SHP77 treated with DMSO at 0.1 percent for 48 hours (cell line): ENCODE measurements around the gene AATK.
"Not testable (repeated sequence)": the region's sequence is repeated elsewhere in the genome, so short reads cannot be mapped to it uniquely, and the experiment has no call there.

Source experiments
- DNase-seq: peaks from one replicate; lab custom pipeline; 2025; lab: John Stamatoyannopoulos, UW

Gene AATK

GRCh38 chr17:81091774-81092517 lies 74.1 kb downstream of the AATK start:
- no peak for DNase-seq

GRCh38 chr17:81091154-81091553 lies 74.9 kb downstream of the AATK start:
- DNase-seq, result no peak

GRCh38 chr17:81090361-81091136 lies 75.5 kb downstream of the AATK start:
- DNase-seq, result no peak

DNA sequence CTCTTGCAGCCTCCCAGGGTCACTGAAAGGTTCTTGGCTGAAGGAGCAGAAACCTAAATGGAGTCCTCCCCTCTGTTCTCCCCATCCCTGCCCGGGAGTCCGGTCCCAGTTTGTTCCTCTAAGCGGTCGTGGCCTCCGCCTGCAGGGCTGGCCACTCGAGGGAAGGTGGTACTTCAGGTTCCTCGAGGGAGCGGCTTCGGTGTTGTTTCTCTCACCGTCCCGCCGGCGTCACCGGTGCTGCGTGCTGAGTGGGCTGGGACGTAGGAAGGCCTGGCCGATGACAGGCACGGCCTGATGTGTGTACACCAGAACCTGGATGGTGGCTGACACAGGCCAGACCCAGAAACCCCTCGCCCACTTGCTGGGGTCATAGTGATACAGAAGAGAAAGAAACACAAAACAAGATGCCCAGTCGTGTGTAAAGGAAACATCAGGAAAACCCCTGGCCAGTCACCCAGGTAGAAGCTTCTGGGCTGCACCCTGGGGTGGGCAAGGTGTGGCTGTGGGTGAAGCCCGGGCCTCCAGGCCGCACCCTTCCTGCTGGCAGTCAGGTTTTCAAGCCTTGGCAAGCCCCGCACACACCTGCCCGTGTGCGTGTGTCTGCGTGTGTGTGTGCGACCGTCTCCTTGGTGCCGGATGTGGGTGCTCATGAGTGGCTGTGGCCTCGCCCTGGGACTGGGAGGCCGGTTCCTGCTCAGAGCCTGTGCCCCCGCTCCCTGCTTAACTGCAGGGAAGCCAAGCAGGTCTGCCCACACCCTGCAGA lies 79.1 kb downstream of the AATK start:
- no peak for DNase-seq

GRCh38 chr17:81085420-81085911 lies 80.6 kb downstream of the AATK start:
- DNase-seq, result no peak

GRCh38 chr17:81084680-81085419 lies 81.2 kb downstream of the AATK start:
- DNase-seq, result no peak

DNA sequence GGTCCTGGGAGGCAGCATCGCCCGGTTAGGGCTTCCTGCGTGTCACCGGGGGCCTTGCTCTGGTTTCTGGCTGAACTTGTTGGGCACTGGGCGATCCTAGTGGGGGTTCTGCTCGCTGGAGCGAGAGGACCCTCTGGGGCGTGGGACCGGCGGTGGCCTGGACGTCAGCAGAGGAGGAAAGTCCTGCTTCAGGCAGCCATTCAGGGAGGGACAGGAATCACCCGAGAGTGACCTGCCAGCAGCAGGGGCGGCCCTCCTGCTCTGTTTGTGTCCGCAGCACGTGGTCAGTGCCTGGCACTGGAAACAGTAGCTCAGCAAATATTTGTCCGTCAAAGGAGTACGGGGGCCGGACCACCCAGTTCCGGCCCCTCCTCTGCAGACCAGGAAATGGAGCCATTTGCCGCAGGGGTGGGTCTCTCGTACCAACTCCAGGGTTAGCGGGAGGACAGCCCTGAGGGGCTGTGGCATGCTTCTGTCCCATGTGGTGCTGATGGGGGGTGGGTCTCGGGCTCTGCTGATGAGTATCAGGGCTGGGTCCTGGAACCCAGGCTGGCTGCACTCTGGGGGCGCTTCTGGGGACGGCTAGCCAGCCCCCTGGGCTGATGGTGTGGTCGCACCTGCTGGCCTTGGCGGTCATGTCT lies 82.8 kb downstream of the AATK start:
- DNase-seq, result no peak

DNA sequence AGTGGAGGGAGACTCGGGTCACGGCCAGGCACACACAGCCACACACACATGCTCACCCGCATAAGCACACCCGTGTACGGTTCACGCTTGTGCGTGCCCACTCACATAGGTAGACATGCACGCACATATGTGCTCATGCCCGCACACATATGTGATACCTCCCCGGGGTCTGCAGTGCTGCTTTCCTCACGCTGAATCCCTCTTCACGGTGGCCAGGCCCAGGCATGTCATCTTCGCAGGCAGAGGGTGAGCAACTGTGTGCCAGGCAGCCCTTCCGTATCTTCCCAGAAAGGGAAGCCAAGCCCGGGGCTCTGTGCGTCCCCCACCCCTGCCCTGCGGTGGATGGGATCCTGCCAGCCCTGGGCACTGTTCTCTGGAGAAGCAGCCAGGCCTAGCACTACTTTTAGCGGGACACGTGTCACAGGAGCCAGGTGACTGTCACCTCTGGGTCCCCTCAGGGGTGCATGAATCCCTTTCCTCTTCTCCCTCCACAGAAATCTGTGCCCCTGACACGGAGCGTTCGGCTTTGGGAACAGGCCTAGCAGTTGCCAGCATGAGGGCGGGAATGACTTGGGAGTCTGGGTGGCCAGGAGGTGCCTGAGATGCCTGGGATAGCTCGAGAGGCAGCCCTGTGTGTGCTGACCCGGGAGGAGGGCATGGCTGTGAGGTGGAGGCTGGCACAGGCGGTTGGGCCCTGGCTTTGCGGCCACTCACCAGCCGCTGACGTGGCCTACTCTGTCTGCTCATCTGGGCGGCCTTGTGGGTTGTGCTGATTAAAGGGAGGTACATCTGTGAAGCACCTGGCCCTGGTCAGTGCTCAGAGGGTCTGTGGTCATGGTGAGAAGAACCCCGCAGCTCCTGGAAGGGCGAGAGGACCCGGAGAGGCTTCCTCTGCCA lies 83.6 kb downstream of the AATK start:
- DNase-seq, result no peak

DNA sequence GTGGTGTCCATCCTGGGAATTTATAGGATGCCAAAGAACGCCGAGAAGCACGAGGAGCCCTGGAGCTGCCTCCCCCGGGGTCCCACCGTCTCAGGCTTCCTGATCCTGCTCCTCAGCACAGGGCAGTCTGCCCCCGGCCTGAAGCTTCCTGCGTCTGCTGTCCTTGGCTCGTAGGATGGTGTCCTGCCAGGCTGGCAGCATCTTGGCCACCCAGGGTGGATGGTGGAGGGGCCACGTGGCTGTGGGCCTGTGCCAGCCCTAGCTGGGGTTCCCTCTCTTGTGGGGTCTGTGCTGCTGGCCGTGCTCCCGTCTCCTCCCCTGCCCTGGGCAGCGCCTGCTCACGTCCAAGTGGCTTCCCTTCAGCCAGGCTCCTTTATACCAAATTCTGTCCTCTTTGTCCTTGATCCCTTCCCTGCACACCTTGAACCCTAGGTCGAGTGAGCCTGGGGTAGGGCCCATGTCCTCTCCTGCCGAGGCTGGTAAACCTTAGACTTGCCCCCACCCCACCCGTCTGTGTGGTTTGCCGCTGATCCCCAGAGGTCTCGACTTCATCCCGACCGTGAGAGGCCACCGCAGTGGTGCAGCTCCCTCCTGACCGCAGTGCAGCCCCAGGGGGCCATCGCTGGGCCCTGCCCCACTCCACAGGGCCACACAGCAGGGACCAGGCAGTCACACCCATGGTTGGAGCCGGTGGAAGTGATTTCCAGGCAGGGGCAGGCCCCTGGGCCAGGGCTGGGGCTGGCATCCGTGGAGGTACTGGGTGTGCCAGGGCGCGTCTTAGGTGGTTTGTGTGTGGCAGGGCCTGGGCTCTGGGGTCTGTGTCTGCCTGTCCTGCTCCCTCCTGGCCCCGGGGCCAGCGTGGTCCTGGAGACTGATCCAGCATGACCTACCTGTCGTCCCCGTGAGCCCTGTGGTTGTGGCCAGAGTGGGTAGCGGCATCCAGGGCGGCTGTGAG lies 84.5 kb downstream of the AATK start:
- no peak for DNase-seq

DNA sequence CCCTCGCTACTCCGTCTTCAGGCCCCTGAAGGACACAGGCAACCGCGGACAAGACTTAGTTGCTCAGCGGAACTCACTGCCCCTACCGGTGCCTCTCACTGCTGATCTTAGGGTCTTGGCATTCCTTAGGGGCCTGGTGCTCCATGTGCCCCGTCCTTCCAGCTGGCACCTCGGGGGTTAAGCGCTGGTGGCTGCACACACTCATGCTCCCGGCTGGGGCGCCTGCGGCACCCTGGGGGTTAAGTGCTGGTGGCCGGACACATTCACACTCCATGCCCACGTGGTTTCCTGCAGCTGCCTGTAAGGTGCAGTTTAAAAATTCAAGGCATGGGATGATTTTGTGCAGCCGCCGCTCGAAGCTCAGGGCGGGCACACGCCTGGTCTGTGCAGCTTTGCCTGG lies 86.0 kb downstream of the AATK start:
- DNase-seq, result no peak

DNA sequence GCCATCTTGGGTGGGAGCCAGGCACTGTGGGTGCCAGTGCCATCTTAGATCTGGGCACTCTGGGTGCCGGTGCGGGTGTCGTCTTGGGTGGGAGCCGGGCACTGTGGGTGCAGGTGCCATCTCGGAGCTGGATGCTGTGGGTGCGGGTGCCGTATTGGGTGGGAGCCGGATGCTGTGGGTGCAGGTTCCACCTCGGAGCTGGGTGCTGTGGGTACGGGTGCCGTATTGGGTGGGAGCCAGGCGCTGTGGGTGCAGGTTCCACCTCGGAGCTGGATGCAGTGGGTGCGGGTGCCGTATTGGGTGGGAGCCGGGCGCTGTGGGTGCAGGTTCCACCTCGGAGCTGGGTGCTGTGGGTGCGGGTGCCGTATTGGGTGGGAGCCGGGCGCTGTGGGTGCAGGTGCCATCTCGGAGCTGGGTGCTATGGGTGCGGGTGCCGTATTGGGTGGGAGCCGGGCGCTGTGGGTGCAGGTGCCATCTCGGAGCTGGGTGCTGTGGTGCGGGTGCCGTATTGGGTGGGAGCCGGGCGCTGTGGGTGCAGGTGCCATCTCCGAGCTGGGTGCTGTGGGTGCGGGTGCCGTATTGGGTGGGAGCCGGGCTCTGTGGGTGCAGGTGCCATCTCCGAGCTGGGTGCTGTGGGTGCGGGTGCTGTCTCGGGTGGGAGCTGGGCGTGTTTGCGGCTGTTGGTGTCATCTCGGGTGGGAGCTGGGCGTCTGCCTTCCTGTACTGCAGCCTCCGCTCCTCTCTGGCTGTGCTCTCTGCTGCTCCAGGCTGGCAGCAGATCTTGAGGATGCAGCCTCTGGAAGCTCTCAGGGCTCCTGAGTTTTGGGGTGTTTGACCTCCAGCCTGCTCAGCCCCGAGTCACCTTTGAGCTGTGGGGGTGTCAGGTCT lies 87.8 kb downstream of the AATK start:
- DNase-seq, result not testable (repeated sequence)

GRCh38 chr17:81076141-81076679 lies 89.8 kb downstream of the AATK start:
- no peak for DNase-seq

- DNase-seq, result no peak
These were observed 90.7 kb downstream of the AATK start for GRCh38 chr17:81075307-81075706.

GRCh38 chr17:81074875-81075274 lies 91.1 kb downstream of the AATK start:
- DNase-seq, result no peak

- DNase-seq, result no peak
These were observed 91.8 kb downstream of the AATK start for GRCh38 chr17:81073967-81074839.

- no peak for DNase-seq
These were observed 94.0 kb downstream of the AATK start for GRCh38 chr17:81071761-81072741.
